ENCODE measurements around the gene ALDH1L2.

The ALDH1L2 gene

DNA sequence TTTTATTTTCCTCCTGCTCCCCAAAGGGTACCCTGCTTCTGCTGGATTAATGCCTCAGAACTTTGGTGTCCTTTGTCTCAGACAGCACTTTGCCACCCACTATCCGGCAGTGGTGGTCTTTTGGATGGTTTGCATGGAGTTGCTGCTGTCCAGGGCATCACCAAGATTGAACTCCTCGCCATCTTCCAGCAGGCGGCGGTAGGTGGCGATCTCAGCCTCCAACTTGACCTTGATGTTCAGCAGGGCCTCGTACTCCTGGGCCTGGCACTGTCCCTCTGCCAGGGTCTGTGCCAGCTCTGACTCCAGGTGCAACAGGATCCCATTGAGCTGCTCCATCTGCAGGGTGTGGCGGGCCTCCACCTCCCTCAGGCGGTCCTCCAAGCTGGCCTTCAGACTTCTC lies 107.6 kb downstream of the ALDH1L2 start:
- DNase-seq = no peak

GRCh38 chr12:104975587-104976343 lies 108.5 kb downstream of the ALDH1L2 start:
- DNase-seq = peak; percentile 71

GRCh38 chr12:104974626-104975290 lies 109.5 kb downstream of the ALDH1L2 start:
- DNase-seq = peak; percentile 67

DNA sequence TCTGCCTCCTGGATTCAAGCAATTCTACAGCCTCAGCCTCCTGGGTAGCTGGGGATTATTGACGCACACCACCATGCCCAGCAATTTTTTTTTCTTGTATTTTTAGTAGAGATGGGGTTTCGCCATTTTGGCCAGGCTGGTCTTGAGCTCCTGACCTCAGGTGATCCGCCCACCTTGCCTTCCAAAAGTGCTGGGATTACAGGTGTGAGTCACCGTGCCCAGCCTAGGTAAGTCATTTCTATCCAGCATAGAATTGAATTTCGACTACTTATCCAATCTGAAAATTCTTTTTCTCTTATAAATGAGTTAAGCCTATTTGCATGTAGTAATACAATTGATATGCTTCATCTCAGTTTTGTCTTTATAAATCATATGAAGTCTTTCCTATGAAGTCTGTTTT lies 111.0 kb downstream of the ALDH1L2 start:
- DNase-seq = no peak

DNA sequence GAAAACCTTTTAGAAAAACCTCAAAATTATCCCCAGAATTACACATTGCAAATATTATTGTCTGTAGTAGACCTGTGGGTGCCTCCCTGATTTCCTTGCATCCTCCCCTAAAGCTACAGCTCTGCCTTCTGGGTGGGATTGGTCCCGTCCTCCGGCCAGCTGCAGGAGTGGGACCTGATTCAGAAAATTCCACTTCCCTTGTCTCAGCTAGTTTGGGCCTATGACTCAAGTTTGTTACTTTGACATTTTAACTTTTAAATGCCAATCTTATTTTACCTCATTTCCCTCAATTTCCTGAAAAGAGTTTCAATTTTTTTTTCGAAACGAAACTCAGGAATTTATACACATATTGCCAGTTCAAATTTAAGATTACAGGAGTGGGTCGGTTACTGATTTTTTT lies 113.0 kb downstream of the ALDH1L2 start:
- DNase-seq = no peak
